HG03521 (cell line): ENCODE results near the gene CPLANE1.
"Not testable (repeated sequence)": the region's sequence is repeated elsewhere in the genome, so short reads cannot be mapped to it uniquely, and the experiment has no call there.

Experiments used
- ATAC-seq: cut with Tn5 transposase; IDR thresholded peaks from one replicate; pipeline ENCODE4 v1.9.1; 2021; ENCODE audit warnings: mild to moderate bottlenecking, moderate library complexity; ENCODE audit not compliant: unreplicated experiment

CPLANE1 gene

GRCh38 chr5:37208883-37209797 is 40.0 kb downstream of the CPLANE1 start:
- no peak for ATAC-seq

DNA sequence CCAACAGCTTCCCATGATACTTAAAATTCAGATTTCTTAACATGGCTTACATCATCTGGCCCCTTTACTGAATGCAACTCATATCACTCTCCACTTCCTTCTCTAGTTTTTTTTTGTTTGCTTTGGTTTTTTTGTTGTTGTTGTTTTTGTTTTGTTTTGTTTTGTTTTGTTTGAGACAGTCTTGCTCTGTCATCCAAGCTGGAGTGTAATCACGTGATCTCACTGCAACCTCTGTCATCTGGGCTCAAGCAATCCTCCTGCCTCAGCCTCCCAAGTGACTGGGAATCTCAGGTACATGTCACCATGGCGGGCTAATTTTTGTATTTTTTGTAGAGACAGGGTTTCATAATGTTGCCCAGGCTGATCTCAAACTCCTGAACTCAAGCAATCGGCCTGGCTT is 41.4 kb downstream of the CPLANE1 start:
- no peak for ATAC-seq

- ATAC-seq: no peak
These were observed 42.4 kb downstream of the CPLANE1 start for GRCh38 chr5:37206736-37207135.

GRCh38 chr5:37198842-37199241 is 50.3 kb downstream of the CPLANE1 start:
- no peak for ATAC-seq

GRCh38 chr5:37198061-37198460 is 51.1 kb downstream of the CPLANE1 start:
- peak; percentile 10 for ATAC-seq

GRCh38 chr5:37197340-37198050 is 51.7 kb downstream of the CPLANE1 start:
- ATAC-seq: peak; percentile 84

DNA sequence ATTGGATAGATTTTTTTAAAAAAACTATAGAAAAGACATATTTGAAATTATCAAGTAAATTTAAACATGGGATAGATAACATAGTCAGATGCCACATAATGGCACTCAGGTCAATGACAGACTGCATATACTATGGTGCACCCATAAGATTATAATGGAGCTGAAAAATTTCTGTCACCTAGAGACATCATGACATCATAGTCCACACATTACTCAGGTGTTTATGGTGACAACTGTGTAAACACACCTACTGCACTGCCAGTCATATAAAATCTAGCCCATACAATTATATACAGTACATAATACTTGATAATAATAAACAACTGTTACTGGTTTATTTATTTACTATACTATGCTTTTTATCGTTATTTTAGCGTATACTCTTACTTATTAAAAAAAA is 58.6 kb downstream of the CPLANE1 start:
- no peak for ATAC-seq

DNA sequence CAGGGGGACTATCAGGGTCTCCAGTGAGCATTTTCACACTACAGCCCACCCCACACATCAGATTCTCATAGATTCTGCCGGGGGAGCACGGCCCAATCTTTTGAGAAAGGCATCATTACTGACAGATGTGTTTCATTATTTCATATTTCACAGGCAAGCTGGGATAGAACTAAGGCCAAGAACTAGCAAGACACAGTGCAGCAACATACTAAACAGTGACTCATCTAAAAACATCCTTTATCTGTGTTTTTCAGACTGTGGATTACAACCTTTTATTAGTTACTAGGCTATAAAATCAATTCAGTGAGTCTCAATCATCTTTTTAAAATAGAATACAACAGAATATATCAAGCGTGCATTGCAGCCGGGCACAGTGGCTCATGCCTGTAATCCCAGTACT is 59.8 kb downstream of the CPLANE1 start:
- no peak for ATAC-seq

GRCh38 chr5:37187465-37187977 is 61.7 kb downstream of the CPLANE1 start:
- ATAC-seq: no peak

DNA sequence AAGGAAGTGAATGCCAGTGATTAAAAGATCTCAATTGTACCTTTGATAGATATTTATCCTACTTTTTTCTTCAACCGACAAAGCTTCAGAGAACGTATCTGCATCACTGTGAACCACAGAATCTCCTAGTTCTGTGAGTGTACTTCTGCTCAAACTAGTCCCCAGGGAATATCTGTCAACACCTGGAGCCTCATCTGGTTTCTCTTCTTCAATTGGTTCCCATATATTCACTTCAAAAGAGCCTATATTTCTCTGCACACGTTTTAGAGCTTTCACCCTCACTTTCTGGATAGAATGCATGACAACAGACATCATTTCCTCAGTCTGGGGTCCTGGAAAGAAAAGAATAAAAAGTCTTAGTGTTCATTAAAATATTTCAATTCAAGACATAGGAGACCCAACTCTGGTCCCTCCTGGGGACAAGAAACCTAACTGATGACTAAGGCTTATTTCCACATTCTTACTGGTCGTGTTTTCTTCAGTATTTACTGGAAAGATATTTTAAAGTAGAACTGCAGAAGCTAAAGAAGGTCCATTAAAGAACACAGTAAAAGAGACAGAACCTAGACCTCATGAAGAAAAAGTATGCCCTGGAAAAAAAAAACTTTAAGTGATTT is 64.3 kb downstream of the CPLANE1 start:
- ATAC-seq: peak; percentile 72

DNA sequence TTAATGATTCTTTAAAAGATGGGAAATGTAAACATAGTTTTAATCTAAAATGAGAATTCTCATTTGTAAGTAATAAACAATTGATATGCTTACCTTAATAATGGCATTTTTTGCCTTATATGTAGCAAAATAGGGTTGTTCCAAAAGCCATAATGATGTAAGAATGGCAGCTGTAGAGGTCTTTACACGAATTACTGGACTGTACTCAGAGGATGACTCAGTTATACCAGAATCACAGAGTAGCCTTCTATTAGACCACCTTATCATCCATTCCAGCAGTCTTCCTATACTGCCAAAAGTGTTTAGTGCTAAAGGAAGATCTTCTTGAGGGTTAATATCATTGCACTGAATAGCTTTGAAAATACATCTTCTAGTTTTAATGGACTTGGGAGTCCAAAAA is 66.5 kb downstream of the CPLANE1 start:
- ATAC-seq: no peak

- no peak for ATAC-seq
These were observed 74.2 kb downstream of the CPLANE1 start for GRCh38 chr5:37174928-37175327.

- ATAC-seq: no peak
These were observed 76.2 kb downstream of the CPLANE1 start for GRCh38 chr5:37172957-37173356.

DNA sequence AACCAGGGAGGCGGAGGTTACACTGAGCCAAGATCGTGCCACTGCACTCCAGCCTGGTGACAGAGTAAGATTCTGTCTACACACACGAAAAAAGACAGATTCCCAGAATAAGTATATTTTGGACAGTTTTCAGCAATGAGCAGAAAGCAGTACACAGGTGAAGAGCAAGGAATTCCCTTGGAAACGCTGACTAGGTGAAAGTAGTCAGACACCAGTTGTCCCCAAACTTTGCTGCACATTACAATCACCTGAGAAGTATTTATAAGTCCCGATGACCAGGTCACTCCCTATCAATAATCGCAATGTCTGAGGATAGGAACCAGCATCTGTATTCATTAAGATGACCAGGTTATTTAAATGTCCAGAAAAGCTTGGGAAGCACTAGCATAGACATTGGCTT is 78.3 kb downstream of the CPLANE1 start:
- no peak for ATAC-seq

DNA sequence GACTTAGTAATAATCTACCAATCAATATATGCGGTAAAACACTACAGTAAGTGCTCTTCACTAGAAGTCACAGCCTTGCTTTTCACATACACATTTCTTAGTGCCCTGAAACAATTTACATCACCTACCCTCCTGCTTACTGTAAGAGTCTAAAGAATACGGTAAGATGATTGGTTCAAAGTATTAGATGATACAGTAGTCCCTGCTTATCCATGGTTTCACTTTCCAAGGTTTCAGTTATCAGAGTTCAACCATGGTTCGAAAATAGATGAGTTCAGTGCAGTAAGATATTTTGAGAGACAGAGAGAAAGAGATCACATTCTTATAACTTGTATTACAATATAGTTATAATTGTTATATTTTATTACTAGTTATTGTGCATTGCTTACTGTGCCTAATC is 83.0 kb downstream of the CPLANE1 start:
- ATAC-seq: no peak

- ATAC-seq: no peak
These were observed 83.4 kb downstream of the CPLANE1 start for GRCh38 chr5:37165761-37166160.

DNA sequence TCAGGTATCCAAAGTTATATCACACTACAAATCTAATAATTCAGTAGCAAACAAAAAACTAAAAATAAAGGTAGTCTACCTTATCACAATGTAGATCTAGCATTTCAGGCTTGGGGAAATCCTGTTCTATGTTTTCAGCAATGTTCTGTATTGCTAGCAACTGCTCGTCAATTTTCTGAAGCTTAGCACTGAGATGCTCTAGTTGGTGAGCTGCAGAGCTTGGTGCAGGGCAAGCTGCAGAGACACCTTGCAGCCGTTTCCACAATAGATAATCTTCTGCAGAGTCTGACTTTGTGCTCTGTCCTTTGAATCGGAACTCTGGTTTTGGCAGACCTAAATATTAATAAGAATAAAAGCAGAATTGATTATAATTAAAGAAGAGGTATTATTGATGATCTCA is 95.5 kb downstream of the CPLANE1 start:
- no peak for ATAC-seq

GRCh38 chr5:37146896-37147295 is 102.3 kb downstream of the CPLANE1 start:
- ATAC-seq: no peak

GRCh38 chr5:37136694-37137093 is 112.5 kb downstream of the CPLANE1 start:
- ATAC-seq: no peak

GRCh38 chr5:37135312-37135711 is 113.9 kb downstream of the CPLANE1 start:
- not testable (repeated sequence) for ATAC-seq

DNA sequence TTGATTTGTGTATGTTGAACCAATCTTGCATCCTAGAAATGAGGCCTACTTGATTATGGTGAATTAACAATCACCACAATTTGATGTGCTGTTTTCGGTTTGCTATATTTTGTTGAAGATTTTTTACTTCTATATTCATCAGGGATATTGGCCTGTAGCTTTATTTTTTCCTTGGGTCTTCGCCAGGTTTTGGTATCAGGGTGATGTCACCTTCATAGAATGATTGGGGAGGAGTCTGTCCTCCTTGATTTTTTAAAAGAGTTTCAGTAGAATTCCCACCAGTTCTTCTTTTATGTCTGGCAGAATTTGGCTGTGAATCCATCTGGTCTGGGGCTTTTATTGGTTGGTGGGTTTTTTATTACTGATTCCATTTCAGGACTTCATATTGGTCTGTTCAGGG is 115.2 kb downstream of the CPLANE1 start:
- no peak for ATAC-seq
